Sigmoid colon (tissue), 7 donors: Measurements from ENCODE around the gene CDHR2. TPM values are rescaled to one million over a fixed set of nuclear protein-coding genes. Genes with fewer than 3 reads are reported as not detected.
"Not testable (repeated sequence)": the region's sequence is repeated elsewhere in the genome, so short reads cannot be mapped to it uniquely, and the experiment has no call there.

ENCODE experiments used
- DNase-seq: peaks from one replicate; pipeline ENCODE4 v3.0.0-alpha.2; 2019
- H3K27ac ChIP-seq, 4 donors: fragments of 200-600 bp; sonication (generic); one replicate each; pipeline ENCODE4 v1.5.1; 2016 to 2019; ENCODE audit warnings: mild to moderate bottlenecking in 1 of 4
- H3K27me3 ChIP-seq, 3 donors: fragments of 200-600 bp; sonication (generic); one replicate each; pipeline ENCODE4 v1.5.1; 2019; ENCODE audit warnings: mild to moderate bottlenecking in 1 of 3
- H3K36me3 ChIP-seq, 4 donors: fragments of 200-600 bp; sonication (generic); one replicate each; pipeline ENCODE4 v1.5.1; 2016 to 2019
- H3K4me1 ChIP-seq, 4 donors: fragments of 200-600 bp; sonication (generic); one replicate each; pipeline ENCODE4 v1.5.1; 2017 to 2019
- H3K4me3 ChIP-seq, 4 donors: fragments of 200-600 bp; sonication (generic); one replicate each; pipeline ENCODE4 v1.5.1; 2017 to 2019; ENCODE audit warnings: mild to moderate bottlenecking in 2 of 4, moderate library complexity in 1 of 4
- H3K9me3 ChIP-seq, 4 donors: fragments of 200-600 bp in 3 of 4; sonication (generic) in 3 of 4; one replicate each; pipeline versions ENCODE4 v1.5.1 to v1.6.1; 2013 to 2019
- CTCF ChIP-seq, 4 experiments: fragments of 450-650 bp in 3 of 4; fragments of 200-600 bp in 1 of 4; IDR thresholded peaks; one replicate each; pipeline ENCODE4 v1.5.1; 2016 to 2019; ENCODE audit warnings: antibody characterized with exemption in 4 of 4, mild to moderate bottlenecking in 3 of 4, moderate library complexity in 2 of 4
- EP300 ChIP-seq, 4 donors: sonication (generic); formaldehyde crosslinking; IDR thresholded peaks; one replicate each; pipeline ENCODE4 v1.6.1; 2017; ENCODE audit warnings: antibody characterized with exemption in 4 of 4
- POLR2A ChIP-seq, 2 donors: fragments of 450-650 bp; IDR thresholded peaks; one replicate each; pipeline ENCODE4 v1.6.1; 2016; ENCODE audit warnings: antibody characterized with exemption in 2 of 2, mild to moderate bottlenecking in 2 of 2, moderate library complexity in 2 of 2
- POLR2AphosphoS5 ChIP-seq, 4 donors: sonication (generic); formaldehyde crosslinking; IDR thresholded peaks; one replicate each; pipeline ENCODE4 v1.6.1; 2017; ENCODE audit warnings: antibody characterized with exemption in 4 of 4
- WGBS, 2 donors: extraction: QIAGEN DNeasy Blood & Tissue Kit; methylation state at CpG; one replicate each; pipeline ENCODE4 v1.1.7; 2013; 5-methylcytosine and 5-hydroxymethylcytosine counted together
- intact Hi-C: fragments of 100-400 bp; cut with DNase I; formaldehyde crosslinking; loops from one replicate; pipeline ENCODE4 v1.15.1; 2023
- polyA plus RNA-seq, 3 donors: library from polyadenylated mRNA; stranded (reverse); fragments of 200-250 nt; gene quantifications; one replicate each; pipeline ENCODE4 v1.2.3, GENCODE V29; 2013
- total RNA-seq, 4 donors: library from RNA; depleted of rRNA; stranded (reverse); fragments of >200 nt; gene quantifications; one replicate each; pipeline ENCODE4 v1.1.0, GENCODE V29; 2016
- donor health status: healthy with polysubstance abuse.
- donor health status: Bipolar disorder and iron deficiency.
- donor health status: healthy.

CDHR2 gene
- total and polyA plus RNA-seq, 7 donors, result 0.71 to 57.9 (median 9.6) TPM; not detected in 2

GRCh38 chr5:176596689-176597416 lies 47.7 kb downstream of the CDHR2 start:
- H3K4me3 ChIP-seq, result peak overlapping the region in 3 of 4 donors; percentile 30 to 48 (median 46)
- 3 to 4% methylated on average over 98 of the region's 98 CpGs for WGBS, 2 donors
- intact Hi-C loops, result no loop called here
- H3K9me3 ChIP-seq, result no peaks in the 10 kb centered on the region
- peaks cover 5 to 37% (median 8%) of the 10 kb centered on the region in 3 donors for H3K27me3 ChIP-seq
- no peak overlapping the region for H3K27ac ChIP-seq
- TF ChIP-seq POLR2AphosphoS5 (IDR thresholded peaks at IDR 0.05) (no peak), CTCF (IDR thresholded peaks at IDR 0.05) (peak in 1 of 4 experiments; percentile 9), EP300 (IDR thresholded peaks at IDR 0.05) (no peak), POLR2A (IDR thresholded peaks at IDR 0.05) (no peak)
- no peaks in the 10 kb centered on the region for H3K36me3 ChIP-seq
- DNase-seq, result no peak
- H3K4me1 ChIP-seq, result peaks cover 0 to 13% (median 9%) of the 10 kb centered on the region in 4 donors

- peaks cover 5 to 37% (median 8%) of the 10 kb centered on the region in 3 donors for H3K27me3 ChIP-seq
Observed at GRCh38 chr5:176597417-176598389, 48.6 kb downstream of the CDHR2 start.

GRCh38 chr5:176599749-176600430 lies 50.7 kb downstream of the CDHR2 start:
- H3K9me3 ChIP-seq, H3K36me3 ChIP-seq, DNase-seq, H3K27ac ChIP-seq, H3K4me3 ChIP-seq, intact Hi-C loops: not testable (repeated sequence)
- 88 to 91% methylated on average over 19 of the region's 19 CpGs for WGBS, 2 donors
- peaks cover 4 to 22% (median 5%) of the 10 kb centered on the region in 3 donors for H3K27me3 ChIP-seq
- H3K4me1 ChIP-seq, result peaks cover 0 to 13% (median 9%) of the 10 kb centered on the region in 4 donors

More at GRCh38 chr5:176597417-176598389, 48.6 kb downstream of the CDHR2 start:
- H3K4me3 ChIP-seq, result peak overlapping the region in 3 of 4 donors; percentile 30 to 48 (median 46)
- no peaks in the 10 kb centered on the region for H3K9me3 ChIP-seq
- DNase-seq, result no peak
- intact Hi-C loops, result no loop called here
- WGBS, 2 donors, result 53 to 60% methylated on average over 47 of the region's 47 CpGs
- H3K4me1 ChIP-seq, result peaks cover 0 to 13% (median 9%) of the 10 kb centered on the region in 4 donors
- H3K36me3 ChIP-seq, result no peaks in the 10 kb centered on the region
- no peak overlapping the region for H3K27ac ChIP-seq
- no peak for TF ChIP-seq POLR2AphosphoS5 (IDR thresholded peaks at IDR 0.05)
- no peak for TF ChIP-seq POLR2A (IDR thresholded peaks at IDR 0.05)

GRCh38 chr5:176601901-176602482 lies 52.9 kb downstream of the CDHR2 start:
- 73 to 86% methylated on average over 12 of the region's 12 CpGs for WGBS, 2 donors
- TF ChIP-seq POLR2A (IDR thresholded peaks at IDR 0.05) (no peak), EP300 (IDR thresholded peaks at IDR 0.05) (no peak), POLR2AphosphoS5 (IDR thresholded peaks at IDR 0.05) (no peak), CTCF (IDR thresholded peaks at IDR 0.05) (no peak)
- Histone ChIP-seq H3K4me3 (no peak overlapping the region), H3K4me1 (peaks cover 0 to 5% (median 4%) of the 10 kb centered on the region in 4 donors), H3K27me3 (peaks cover 0 to 13% (median 0%) of the 10 kb centered on the region in 3 donors), H3K36me3 (no peaks in the 10 kb centered on the region), H3K9me3 (no peaks in the 10 kb centered on the region), H3K27ac (no peak overlapping the region)
- no peak for DNase-seq
- intact Hi-C loops, result no loop called here

- DNase-seq, result no peak
- WGBS, 2 donors, result 16 to 33% methylated on average over 2 of the region's 2 CpGs
- Histone ChIP-seq H3K4me3 (no peak overlapping the region), H3K36me3 (no peaks in the 10 kb centered on the region), H3K27ac (no peak overlapping the region), H3K4me1 (no peaks in the 10 kb centered on the region), H3K27me3 (peaks cover 0 to 6% (median 0%) of the 10 kb centered on the region in 3 donors), H3K9me3 (no peaks in the 10 kb centered on the region)
- no peak for TF ChIP-seq CTCF (IDR thresholded peaks at IDR 0.05)
- no peak for TF ChIP-seq EP300 (IDR thresholded peaks at IDR 0.05)
- TF ChIP-seq POLR2A (IDR thresholded peaks at IDR 0.05), result no peak
- TF ChIP-seq POLR2AphosphoS5 (IDR thresholded peaks at IDR 0.05), result no peak
- intact Hi-C loops, result no loop called here
Observed at GRCh38 chr5:176603091-176603490, 53.9 kb downstream of the CDHR2 start.
